Activated T-helper 1 cell treated with anti-CD3 and anti-CD28 coated beads, Interleukin-12 subunit alpha, Interleukin-12 subunit beta, Interleukin-2, Interleukin-4 antibody, amounts not matched to agents 30 ng/mL and 10 ng/mL and 1 ng/mL, durations not matched to agents 14 hours and 24 hours and 36 hours (primary cell): ENCODE data around the gene SLC26A1. TPM values are rescaled to one million over a fixed set of nuclear protein-coding genes. Genes with fewer than 3 reads are reported as not detected.

ENCODE experiments used
- DNase-seq: peaks from one replicate; pipeline ENCODE4 v3.0.0; 2021; ENCODE audit warnings: low spot score
- H3K27ac Mint-ChIP-seq: one replicate; pipeline ENCODE4 v1.8.0; 2021; ENCODE audit warnings: mild to moderate bottlenecking, mixed read lengths
- H3K27me3 Mint-ChIP-seq: one replicate; pipeline ENCODE4 v1.8.0; 2022; ENCODE audit warnings: mild to moderate bottlenecking, moderate library complexity, mixed read lengths; ENCODE audit not compliant: insufficient read depth
- H3K36me3 Mint-ChIP-seq: one replicate; pipeline ENCODE4 v1.8.0; 2021; ENCODE audit warnings: low read depth, mixed read lengths
- H3K4me1 Mint-ChIP-seq: one replicate; pipeline ENCODE4 v1.8.0; 2021; ENCODE audit warnings: low read depth, mixed read lengths
- H3K4me3 Mint-ChIP-seq: one replicate; pipeline ENCODE4 v1.8.0; 2021; ENCODE audit warnings: mild to moderate bottlenecking, moderate library complexity, mixed read lengths
- H3K9me3 Mint-ChIP-seq: one replicate; pipeline ENCODE4 v1.8.0; 2021; ENCODE audit warnings: mixed read lengths
- intact Hi-C: fragments of 100-400 bp; cut with micrococcal nuclease; formaldehyde crosslinking; loops from one replicate; pipeline ENCODE4 v1.15.1; 2024
- total RNA-seq: library from RNA; stranded (reverse); gene quantifications from 2 replicates; pipeline ENCODE4 v1.2.3, GENCODE V29; 2022

The SLC26A1 gene
- total RNA-seq, 1 donor from 2014 or later: 0.49 TPM

DNA sequence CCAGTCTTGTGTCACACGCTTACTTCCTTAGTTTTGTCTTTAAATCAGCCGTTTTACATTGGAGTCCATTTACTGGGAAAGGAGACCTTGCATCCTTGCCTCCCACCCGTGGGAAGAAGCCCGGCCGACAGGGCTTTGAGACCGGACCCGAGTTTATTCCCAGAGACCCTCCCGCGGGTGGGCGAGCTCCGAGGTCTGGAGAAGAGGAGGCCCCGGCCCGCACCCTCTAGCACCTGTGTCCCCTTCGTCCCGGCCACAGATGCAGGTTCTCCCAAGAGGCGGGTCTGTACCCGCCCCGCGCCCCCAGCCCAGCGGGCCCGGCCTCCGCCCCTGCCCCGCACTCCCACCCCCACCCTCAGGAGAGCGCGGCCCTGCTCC lies 3.8 kb upstream of the SLC26A1 start:
- intact Hi-C loops: no loop called here
- Mint-ChIP-seq H3K27me3 (peaks cover 34% of the 10 kb centered on the region), H3K9me3 (no peaks in the 10 kb centered on the region), H3K4me3 (no peak overlapping the region), H3K4me1 (no peaks in the 10 kb centered on the region), H3K36me3 (no peaks in the 10 kb centered on the region), H3K27ac (no peak overlapping the region)
- DNase-seq: no peak

GRCh38 chr4:996030-996996 lies 3.1 kb upstream of the SLC26A1 start:
- intact Hi-C loops: no loop called here
- DNase-seq: no peak
- Mint-ChIP-seq H3K4me3 (no peak overlapping the region), H3K9me3 (no peaks in the 10 kb centered on the region), H3K27me3 (peaks cover 34% of the 10 kb centered on the region), H3K27ac (no peak overlapping the region), H3K4me1 (no peaks in the 10 kb centered on the region), H3K36me3 (no peaks in the 10 kb centered on the region)

DNA sequence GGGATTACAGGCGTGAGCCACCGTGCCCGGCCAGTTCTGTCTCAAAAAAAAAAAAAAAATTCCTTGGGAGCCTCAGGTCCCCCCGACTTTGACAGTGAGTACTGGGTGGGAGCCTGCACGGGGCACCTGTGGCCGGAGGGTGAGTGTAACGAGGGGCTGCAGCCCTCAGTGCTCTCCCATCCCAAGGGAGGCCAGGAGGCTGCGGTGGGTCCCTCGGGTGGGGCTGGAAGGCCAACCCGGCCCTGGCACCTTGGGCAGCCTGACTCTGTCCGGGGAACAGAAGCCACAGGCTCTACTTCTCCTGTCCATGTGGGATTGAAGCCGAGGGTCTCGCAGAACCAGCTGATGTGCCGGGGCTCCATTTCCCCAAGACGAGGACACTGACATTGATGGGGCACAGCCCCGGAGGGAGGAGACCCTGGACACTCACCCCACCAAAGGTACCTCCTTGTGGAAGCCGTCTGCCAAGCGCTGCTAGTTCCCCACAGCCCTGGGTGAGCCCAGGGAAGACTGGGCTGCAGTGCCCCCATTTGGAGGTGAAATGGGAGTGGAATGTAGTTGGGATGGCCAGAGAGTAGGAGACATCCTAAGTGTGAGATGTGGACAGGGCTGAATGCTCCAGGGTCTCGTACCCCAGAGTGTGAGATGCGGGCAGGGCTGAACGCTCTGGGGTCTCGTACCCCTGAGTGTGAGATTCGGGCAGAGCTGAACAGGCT lies 2.3 kb upstream of the SLC26A1 start:
- intact Hi-C loops: no loop called here
- H3K36me3 Mint-ChIP-seq: no peaks in the 10 kb centered on the region
- no peak overlapping the region for H3K4me3 Mint-ChIP-seq
- DNase-seq: no peak
- peaks cover 32% of the 10 kb centered on the region for H3K27me3 Mint-ChIP-seq
- H3K4me1 Mint-ChIP-seq: no peaks in the 10 kb centered on the region
- no peaks in the 10 kb centered on the region for H3K9me3 Mint-ChIP-seq
- H3K27ac Mint-ChIP-seq: no peak overlapping the region

DNA sequence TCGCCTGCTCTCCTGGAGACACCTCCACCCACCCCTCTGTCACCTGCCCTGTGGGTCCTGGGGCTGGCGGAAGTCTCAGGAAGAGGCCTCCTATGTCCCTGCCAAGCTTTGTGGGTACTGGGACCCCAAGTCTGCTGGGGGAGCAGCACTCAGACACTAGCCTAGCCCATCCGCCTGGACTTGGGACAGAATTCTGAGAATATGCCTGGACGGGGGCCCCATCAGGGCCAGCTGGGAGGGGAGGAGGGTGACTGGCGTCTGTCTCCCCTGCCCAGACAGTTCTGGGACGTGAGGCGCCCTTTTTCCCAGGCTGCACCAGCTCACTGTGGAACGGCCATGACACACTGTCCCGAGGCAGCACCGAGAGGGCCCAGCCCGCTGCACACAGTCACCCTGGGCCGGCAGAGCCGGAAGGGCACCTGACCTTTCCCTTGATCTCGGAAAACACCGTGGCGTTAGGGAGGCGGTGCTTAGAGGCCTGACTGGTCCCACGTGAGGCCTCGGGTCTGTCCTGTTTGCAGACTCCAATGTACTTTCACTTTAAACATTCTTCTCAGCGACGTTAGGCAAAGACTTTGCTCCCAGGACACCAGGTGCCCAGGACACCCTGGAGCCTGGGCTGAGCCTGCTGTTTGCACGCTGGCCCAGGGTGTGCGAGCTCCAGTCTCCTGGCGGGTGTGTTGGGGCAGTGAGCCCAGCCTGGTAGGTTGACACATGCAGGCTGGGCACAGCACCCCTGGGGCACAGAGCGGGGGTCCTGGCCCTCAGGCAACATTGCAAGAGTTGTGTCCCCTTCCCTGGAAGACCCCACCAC lies 700 bp downstream of the SLC26A1 start:
- no peak overlapping the region for H3K27ac Mint-ChIP-seq
- no peak for DNase-seq
- H3K4me1 Mint-ChIP-seq: no peaks in the 10 kb centered on the region
- H3K36me3 Mint-ChIP-seq: no peaks in the 10 kb centered on the region
- intact Hi-C loops: no loop called here
- H3K27me3 Mint-ChIP-seq: peaks cover 14% of the 10 kb centered on the region
- H3K9me3 Mint-ChIP-seq: no peaks in the 10 kb centered on the region
- H3K4me3 Mint-ChIP-seq: no peak overlapping the region

DNA sequence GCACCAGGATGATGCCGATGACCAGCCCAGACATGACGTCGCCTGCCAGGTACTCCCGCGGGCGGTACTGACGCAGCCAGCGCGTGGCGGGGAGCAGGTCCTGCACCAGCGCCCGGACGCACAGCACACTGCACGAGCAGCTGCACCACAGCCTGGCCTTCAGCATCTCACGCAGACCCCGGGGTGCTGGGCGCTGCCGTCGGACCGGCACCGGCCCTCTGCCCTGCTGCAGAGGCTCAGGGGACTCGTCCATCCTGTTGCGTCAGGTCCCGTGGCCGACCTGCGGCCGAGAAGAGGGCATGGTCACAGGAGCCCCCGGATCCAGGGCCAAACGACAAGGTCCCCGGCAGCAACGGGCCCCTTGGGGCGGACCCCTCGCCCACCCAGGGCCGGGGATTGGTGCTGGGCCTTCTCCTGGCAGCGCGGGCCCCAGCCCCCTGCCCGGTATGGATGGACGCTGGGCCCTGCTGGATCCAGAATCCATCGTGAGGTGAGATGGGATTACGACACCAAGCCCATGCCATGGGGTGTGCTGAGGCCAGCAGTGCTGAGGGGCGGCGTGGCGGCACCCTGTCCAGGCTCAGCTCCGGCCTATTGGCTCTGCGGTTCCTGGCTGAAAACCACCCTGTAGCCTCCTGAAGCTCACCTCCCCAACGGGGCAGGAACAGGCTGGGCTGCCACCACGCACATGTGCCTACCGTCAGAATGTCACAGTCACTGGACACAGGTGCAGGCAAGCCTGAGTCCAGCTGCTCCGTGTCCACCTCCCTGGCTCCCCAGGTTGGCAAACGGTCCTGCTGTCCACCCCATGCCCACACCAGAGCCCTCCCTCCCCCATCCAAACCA lies 1.5 kb downstream of the SLC26A1 start:
- Mint-ChIP-seq H3K27ac (no peak overlapping the region), H3K9me3 (no peaks in the 10 kb centered on the region)

GRCh38 chr4:990746-991367 lies 2.3 kb downstream of the SLC26A1 start:
- peaks cover 3% of the 10 kb centered on the region for H3K27me3 Mint-ChIP-seq
- no peak overlapping the region for H3K27ac Mint-ChIP-seq
- DNase-seq: no peak
- H3K4me3 Mint-ChIP-seq: no peak overlapping the region
- intact Hi-C loops: no loop called here
- H3K4me1 Mint-ChIP-seq: peaks cover 8% of the 10 kb centered on the region
- H3K36me3 Mint-ChIP-seq: no peaks in the 10 kb centered on the region
- no peaks in the 10 kb centered on the region for H3K9me3 Mint-ChIP-seq

More for the DNA sequence above, 1.5 kb downstream of the SLC26A1 start:
- Mint-ChIP-seq H3K4me1 (no peaks in the 10 kb centered on the region), H3K4me3 (no peak overlapping the region), H3K36me3 (no peaks in the 10 kb centered on the region), H3K27me3 (peaks cover 11% of the 10 kb centered on the region)
- intact Hi-C loops: no loop called here
- no peak for DNase-seq

DNA sequence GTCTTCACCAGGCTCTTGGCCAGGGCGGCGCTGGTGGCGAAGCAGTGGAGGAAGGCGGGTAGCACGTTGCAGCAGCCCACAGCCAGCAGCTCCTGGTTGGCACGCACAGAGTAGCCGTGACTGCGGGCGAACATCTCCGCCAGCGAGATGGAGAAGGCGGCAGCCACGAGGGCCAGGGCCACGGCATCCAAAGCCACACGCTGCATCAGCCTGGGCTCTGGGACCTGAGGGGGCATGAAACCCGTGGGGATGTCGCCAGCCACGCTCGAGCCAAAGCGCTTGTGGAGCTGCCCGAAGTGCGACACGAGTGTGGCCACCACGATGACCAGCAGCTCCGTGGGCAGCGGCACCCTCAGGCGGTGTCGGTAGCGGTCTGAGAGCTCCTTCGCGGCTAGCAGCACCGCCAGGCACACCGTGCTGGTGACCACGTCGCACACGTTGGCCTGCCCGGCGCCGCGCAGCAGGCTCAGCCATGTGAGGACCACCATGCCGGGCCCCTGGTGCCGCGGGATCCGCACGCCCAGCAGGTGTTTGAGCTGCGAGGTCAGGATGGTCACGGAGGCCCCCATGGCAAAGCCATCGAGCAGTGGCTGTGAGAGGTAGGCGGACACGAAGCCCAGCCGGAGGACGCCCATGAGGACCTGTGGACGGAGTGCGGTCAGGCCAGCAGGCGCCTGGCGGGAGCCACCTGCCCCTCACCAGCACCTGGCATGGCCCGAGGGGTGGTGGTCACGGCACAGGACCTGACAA lies 3.3 kb downstream of the SLC26A1 start:
- H3K27ac Mint-ChIP-seq: no peak overlapping the region
- H3K27me3 Mint-ChIP-seq: no peaks in the 10 kb centered on the region
- H3K9me3 Mint-ChIP-seq: no peaks in the 10 kb centered on the region
- no peaks in the 10 kb centered on the region for H3K36me3 Mint-ChIP-seq
- DNase-seq: no peak
- intact Hi-C loops: loop anchor here (5.0 to 10.0 kb wide), 2 partner anchors 388 to 745 kb away; no protein-coding TSS in a partner anchor
- H3K4me3 Mint-ChIP-seq: no peak overlapping the region
- H3K4me1 Mint-ChIP-seq: peaks cover 15% of the 10 kb centered on the region

GRCh38 chr4:988726-989721 lies 4.2 kb downstream of the SLC26A1 start:
- Mint-ChIP-seq H3K27me3 (no peaks in the 10 kb centered on the region), H3K36me3 (no peaks in the 10 kb centered on the region), H3K9me3 (no peaks in the 10 kb centered on the region), H3K4me3 (no peak overlapping the region), H3K27ac (no peak overlapping the region), H3K4me1 (peaks cover 17% of the 10 kb centered on the region)
- no peak for DNase-seq
- intact Hi-C loops: loop anchor here (5.0 to 10.0 kb wide), 2 partner anchors 387 to 744 kb away; no protein-coding TSS in a partner anchor

DNA sequence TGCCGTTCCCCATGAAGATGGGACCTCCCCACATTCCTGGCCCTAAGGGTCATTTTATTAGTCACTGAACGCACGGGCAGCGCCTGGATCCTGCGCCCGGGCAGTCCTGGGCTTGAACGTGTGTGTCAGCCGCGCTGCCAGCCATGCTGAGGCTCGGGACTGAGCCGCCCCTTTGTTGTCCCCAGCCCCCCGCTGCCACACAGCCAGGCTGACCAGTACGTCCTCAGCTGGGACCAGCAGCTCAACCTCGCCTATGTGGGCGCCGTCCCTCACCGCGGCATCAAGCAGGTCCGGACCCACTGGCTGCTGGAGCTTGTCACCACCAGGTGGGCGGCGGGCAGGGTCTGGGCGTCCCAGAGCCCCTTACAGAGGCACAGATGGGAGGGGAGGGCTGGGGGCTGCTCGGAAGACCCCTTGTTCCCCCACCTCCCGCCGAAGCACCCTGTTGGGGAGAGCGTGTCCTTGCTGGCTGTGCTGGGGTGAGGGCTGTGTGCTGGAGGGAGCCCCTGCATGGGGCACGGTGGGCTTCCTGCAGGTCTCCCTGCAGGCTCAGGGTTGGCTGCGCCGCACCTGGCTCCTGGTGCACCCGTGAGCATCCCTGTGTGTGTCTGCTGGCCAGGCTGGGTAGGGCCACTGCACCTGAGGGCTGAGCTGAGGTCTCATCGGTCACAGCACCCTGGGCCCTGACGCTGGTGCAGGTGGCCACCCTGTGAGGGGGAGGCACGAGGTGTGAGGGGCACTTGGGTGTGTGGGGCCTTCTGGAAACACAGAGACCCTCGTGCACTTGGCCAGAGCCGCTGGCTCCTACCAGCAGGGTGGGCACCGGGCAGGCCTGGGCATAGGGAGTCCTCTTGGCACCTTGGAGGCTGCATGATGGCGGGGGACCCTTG lies 5.3 kb downstream of the SLC26A1 start:
- Mint-ChIP-seq H3K4me1 (peaks cover 17% of the 10 kb centered on the region), H3K27ac (peak overlapping the region; percentile 58), H3K4me3 (peak overlapping the region; percentile 83)

More for the DNA sequence above, 5.3 kb downstream of the SLC26A1 start:
- intact Hi-C loops: loop anchor here (1.0 to 10.0 kb wide), 5 partner anchors 21 to 743 kb away; no protein-coding TSS in a partner anchor
- no peaks in the 10 kb centered on the region for H3K27me3 Mint-ChIP-seq
- H3K9me3 Mint-ChIP-seq: no peaks in the 10 kb centered on the region
- no peaks in the 10 kb centered on the region for H3K36me3 Mint-ChIP-seq
- DNase-seq: no peak
